B cell (primary cell): ENCODE measurements around the gene MRPL14. TPM values are rescaled to one million over a fixed set of nuclear protein-coding genes. Genes with fewer than 3 reads are reported as not detected.

Experiments used
- ATAC-seq: fragments of 200-7000 bp; cut with Tn5 transposase; one replicate; pipeline ENCODE4 v1.10.0; 2021; ENCODE audit warnings: low read depth, mild to moderate bottlenecking, moderate number of reproducible peaks, moderate library complexity
- CTCF ChIA-PET: fragments of 350-600 bp; sonication (Branson Sonifier 250); formaldehyde crosslinking; loops from one replicate; lab custom pipeline; 2021; ENCODE audit warnings: antibody characterized with exemption, inconsistent platforms; lab: Charles Lee
- POLR2A ChIA-PET: fragments of 350-600 bp; sonication (Branson Sonifier 250); formaldehyde crosslinking; loops from one replicate; lab custom pipeline; 2021; ENCODE audit warnings: antibody characterized with exemption; lab: Charles Lee
- DNase-seq: peaks from one replicate; pipeline ENCODE4 v3.0.0; 2013
- H2AFZ ChIP-seq: 2 replicates; pipeline ENCODE4 v1.6.1; 2012; ENCODE audit warnings: mild to moderate bottlenecking, low read depth, low read length; ENCODE audit not compliant: insufficient read depth, poor library complexity, severe bottlenecking
- H3K27ac ChIP-seq, 2 donors: 1 replicate in 1 of 2; 2 replicates in 1 of 2; pipeline ENCODE4 v1.5.1; 2012 to 2013; ENCODE audit warnings: low read length in 2 of 2, mild to moderate bottlenecking in 2 of 2, moderate library complexity in 1 of 2
- H3K27me3 ChIP-seq, 4 experiments: fragments of 200-600 bp in 1 of 4; sonication (generic) in 1 of 4; replicated peaks in 1 of 4; 1 replicate in 2 of 4; 2 replicates in 2 of 4; pipeline versions ENCODE4 v1.6.1 to v1.7.0; 2013 to 2016; ENCODE audit warnings: low read length in 3 of 4, mild to moderate bottlenecking in 2 of 4, mixed read lengths in 1 of 4, moderate library complexity in 1 of 4; ENCODE audit not compliant: insufficient read depth in 4 of 4, control insufficient read depth in 3 of 4; ENCODE audit errors: control extremely low read depth in 1 of 4
- H3K36me3 ChIP-seq, 2 experiments: replicated peaks in 1 of 2; 1 replicate in 1 of 2; 2 replicates in 1 of 2; pipeline versions ENCODE4 v1.6.1 to v1.7.1; 2013; ENCODE audit warnings: low read length in 1 of 2; ENCODE audit not compliant: insufficient read depth in 2 of 2, control insufficient read depth in 1 of 2; ENCODE audit errors: control extremely low read depth in 1 of 2, extremely low read depth in 1 of 2
- H3K4me1 ChIP-seq, 2 donors: fragments of 200-600 bp in 1 of 2; sonication (generic) in 1 of 2; 1 replicate in 1 of 2; 2 replicates in 1 of 2; pipeline versions ENCODE4 v1.5.1 to v1.6.1; 2013 to 2017; ENCODE audit warnings: low read length in 2 of 2; ENCODE audit not compliant: control insufficient read depth in 2 of 2, insufficient read depth in 2 of 2
- H3K4me2 ChIP-seq: replicated peaks from 2 replicates; pipeline ENCODE3; 2012; ENCODE audit warnings: mild to moderate bottlenecking, low read depth, low read length; ENCODE audit not compliant: poor library complexity, severe bottlenecking
- H3K4me3 ChIP-seq, 5 experiments: fragments of 200-600 bp in 1 of 5; sonication (generic) in 1 of 5; 1 replicate in 3 of 5; 2 replicates in 2 of 5; pipeline versions ENCODE4 v1.5.1 to v1.7.0; 2011 to 2016; ENCODE audit warnings: low read length in 4 of 5, mild to moderate bottlenecking in 4 of 5, low read depth in 2 of 5, control low read depth in 1 of 5, moderate library complexity in 1 of 5; ENCODE audit not compliant: insufficient read depth in 1 of 5; ENCODE audit errors: control extremely low read depth in 1 of 5, extremely low read depth in 1 of 5
- H3K79me2 ChIP-seq: fragments of 200-600 bp; sonication (generic); one replicate; pipeline ENCODE4 v1.6.0; 2016; ENCODE audit warnings: low read length; ENCODE audit not compliant: control insufficient read depth, insufficient read depth
- H3K9ac ChIP-seq: fragments of 200-600 bp; sonication (generic); 2 replicates; pipeline ENCODE4 v1.6.1; 2017; ENCODE audit warnings: mild to moderate bottlenecking, low read length, moderate library complexity
- H3K9me3 ChIP-seq, 3 donors: one replicate each; pipeline versions ENCODE4 v1.6.1 to v1.7.1; 2013; ENCODE audit warnings: low read length in 2 of 3; ENCODE audit not compliant: control insufficient read depth in 2 of 3, insufficient read depth in 1 of 3; ENCODE audit errors: control extremely low read depth in 1 of 3
- H4K20me1 ChIP-seq: 2 replicates; pipeline ENCODE4 v1.6.0; 2012; ENCODE audit warnings: mild to moderate bottlenecking, low read length; ENCODE audit not compliant: insufficient read depth, control insufficient read depth, poor library complexity, severe bottlenecking
- H3K27ac Mint-ChIP-seq: one replicate; pipeline ENCODE4 v1.8.0; 2021; ENCODE audit warnings: mixed read lengths
- H3K27me3 Mint-ChIP-seq: one replicate; pipeline ENCODE4 v1.8.0; 2021; ENCODE audit warnings: mixed read lengths
- H3K4me1 Mint-ChIP-seq: one replicate; pipeline ENCODE4 v1.8.0; 2021; ENCODE audit warnings: mixed read lengths
- H3K4me3 Mint-ChIP-seq: one replicate; pipeline ENCODE4 v1.8.0; 2021; ENCODE audit warnings: mixed read lengths
- H3K9me3 Mint-ChIP-seq: one replicate; pipeline ENCODE4 v1.8.0; 2022; ENCODE audit warnings: mixed read lengths; ENCODE audit not compliant: insufficient read depth
- EZH2 ChIP-seq: IDR thresholded peaks from 2 replicates; pipeline ENCODE4 v1.6.1; 2012; ENCODE audit warnings: borderline replicate concordance, low read depth, mild to moderate bottlenecking, moderate library complexity, low read length; ENCODE audit not compliant: insufficient read depth, poor library complexity, severe bottlenecking
- WGBS: methylation state at CpG from one replicate; pipeline ENCODE4 v1.1.5; 2013; ENCODE audit warnings: missing lambda C conversion rate; ENCODE audit not compliant: insufficient coverage; 5-methylcytosine and 5-hydroxymethylcytosine counted together
- intact Hi-C: fragments of 100-400 bp; cut with micrococcal nuclease; formaldehyde crosslinking; loops from one replicate; pipeline ENCODE4 v1.10.0; 2022
- polyA plus RNA-seq: library from polyadenylated mRNA; depleted of rRNA; stranded (reverse); fragments of >200 nt; gene quantifications from 2 replicates; pipeline ENCODE4 v1.2.3, GENCODE V29; 2012
- total RNA-seq, 2 donors: library from RNA; stranded (reverse); fragments of 120-200 nt in 1 of 2; gene quantifications; 1 replicate in 1 of 2; 2 replicates in 1 of 2; pipeline versions ENCODE4 v1.2.3 to v1.2.4, GENCODE V29; 2013 to 2022
- TF ChIP-seq, protein P1 (sequence below): fragments of 200-600 bp; IDR thresholded peaks from one replicate; pipeline ENCODE4 v1.8.0; 2022; ENCODE audit warnings: antibody characterized with exemption, mild to moderate bottlenecking

The MRPL14 gene
- total and polyA plus RNA-seq, 2 donors (not counting 1 experiment from before 2014, with no cell fraction given): 16.7 to 23.5 TPM

DNA sequence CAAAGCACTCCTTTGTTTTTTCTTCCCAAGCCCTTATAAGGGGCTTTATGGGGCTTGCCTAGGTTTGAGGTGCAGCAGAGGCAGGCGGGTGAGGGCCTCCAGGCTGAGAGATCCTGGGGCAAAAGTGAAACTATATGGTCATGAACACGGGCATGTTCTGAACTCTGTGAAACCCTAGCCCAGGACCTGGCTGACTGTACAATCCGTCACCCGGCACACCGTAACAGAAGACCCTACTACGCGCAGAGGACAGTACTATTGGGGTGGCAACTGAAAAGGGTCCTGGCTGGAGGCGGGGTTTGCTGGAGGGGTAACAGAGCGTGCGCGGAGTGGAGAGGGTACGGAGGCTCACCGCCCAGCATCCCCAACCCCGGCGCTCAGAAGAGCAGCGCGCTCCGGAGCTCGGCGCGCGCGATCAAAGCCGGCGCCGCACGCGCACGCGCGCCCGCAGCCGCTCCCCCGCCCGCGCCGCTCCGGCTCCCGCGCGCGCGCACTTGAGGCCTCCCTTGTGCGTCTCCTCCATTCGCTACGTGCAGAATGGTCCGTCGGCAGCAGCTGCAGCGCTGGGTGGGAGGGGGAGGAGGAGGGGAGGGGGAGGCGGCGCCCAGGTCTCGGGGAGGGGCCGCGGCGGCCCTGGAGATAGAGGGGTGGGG, 54.2 kb downstream of the MRPL14 start:
- Histone ChIP-seq H3K4me1 (peaks cover 19 to 24% of the 10 kb centered on the region in 2 donors), H3K9me3 (peaks cover 0 to 3% (median 0%) of the 10 kb centered on the region in 3 donors), H3K4me2 (peak overlapping the region; percentile 81), H3K27me3 (peaks cover 0 to 47% (median 14%) of the 10 kb centered on the region in 4 experiments), H2AFZ (peak overlapping the region; percentile 80), H3K27ac (no peak overlapping the region), H3K9ac (peak overlapping the region; percentile 61), H3K36me3 (no peaks in the 10 kb centered on the region), H4K20me1 (no peaks in the 10 kb centered on the region), H3K79me2 (no peaks in the 10 kb centered on the region), H3K4me3 (peak overlapping the region; percentile 57 to 71 (median 61))
- ATAC-seq: peak; percentile 67
- TF ChIP-seq, protein P1, sequence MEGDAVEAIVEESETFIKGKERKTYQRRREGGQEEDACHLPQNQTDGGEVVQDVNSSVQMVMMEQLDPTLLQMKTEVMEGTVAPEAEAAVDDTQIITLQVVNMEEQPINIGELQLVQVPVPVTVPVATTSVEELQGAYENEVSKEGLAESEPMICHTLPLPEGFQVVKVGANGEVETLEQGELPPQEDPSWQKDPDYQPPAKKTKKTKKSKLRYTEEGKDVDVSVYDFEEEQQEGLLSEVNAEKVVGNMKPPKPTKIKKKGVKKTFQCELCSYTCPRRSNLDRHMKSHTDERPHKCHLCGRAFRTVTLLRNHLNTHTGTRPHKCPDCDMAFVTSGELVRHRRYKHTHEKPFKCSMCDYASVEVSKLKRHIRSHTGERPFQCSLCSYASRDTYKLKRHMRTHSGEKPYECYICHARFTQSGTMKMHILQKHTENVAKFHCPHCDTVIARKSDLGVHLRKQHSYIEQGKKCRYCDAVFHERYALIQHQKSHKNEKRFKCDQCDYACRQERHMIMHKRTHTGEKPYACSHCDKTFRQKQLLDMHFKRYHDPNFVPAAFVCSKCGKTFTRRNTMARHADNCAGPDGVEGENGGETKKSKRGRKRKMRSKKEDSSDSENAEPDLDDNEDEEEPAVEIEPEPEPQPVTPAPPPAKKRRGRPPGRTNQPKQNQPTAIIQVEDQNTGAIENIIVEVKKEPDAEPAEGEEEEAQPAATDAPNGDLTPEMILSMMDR: no peak
- TF ChIP-seq EZH2: no peak
- CTCF ChIA-PET: interaction anchor here (2.0 to 9.1 kb wide), 4 partner anchors 23 to 406 kb away, joined by 5 to 128 read pairs (median 62); partner anchors contain the start of gene VEGFA
- intact Hi-C loops: loop anchor here (5.0 kb wide), 1 partner anchor 71 kb away; no protein-coding TSS in a partner anchor
- Mint-ChIP-seq H3K4me3 (peak overlapping the region; percentile 95), H3K4me1 (peaks cover 17% of the 10 kb centered on the region), H3K27me3 (peaks cover 49% of the 10 kb centered on the region), H3K9me3 (no peaks in the 10 kb centered on the region), H3K27ac (peak overlapping the region; percentile 32)
- POLR2A ChIA-PET: no interaction called here
- under 1% methylated on average over 37 of the region's 55 CpGs for WGBS
- DNase-seq: peak; percentile 81

DNA sequence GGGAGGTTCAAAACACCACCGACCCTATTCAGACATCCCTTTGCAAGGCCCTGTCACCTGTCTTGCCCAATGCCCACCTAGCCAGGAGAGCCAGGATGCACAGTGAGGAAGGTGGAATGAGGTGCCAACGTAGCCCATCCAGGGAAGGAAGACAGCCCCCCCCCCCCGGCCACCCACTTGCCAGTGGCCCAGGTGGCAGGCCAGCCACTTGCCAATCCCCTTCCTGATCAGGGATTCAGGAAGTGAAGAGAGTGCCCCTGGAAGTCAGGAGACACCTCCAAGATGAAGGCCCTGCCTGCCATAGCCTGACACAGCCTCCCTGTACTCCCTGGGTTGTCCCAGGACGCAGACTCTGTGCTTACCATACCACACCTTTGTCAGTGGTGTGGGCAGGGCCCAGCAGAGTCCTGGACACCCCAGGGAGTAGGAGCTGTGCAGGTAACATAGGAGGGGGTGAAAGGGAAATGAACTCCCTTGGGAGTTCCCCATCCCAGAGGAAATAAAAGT, 54.7 kb downstream of the MRPL14 start:
- H3K27ac ChIP-seq: no peak overlapping the region
- peak overlapping the region; percentile 81 for H3K4me2 ChIP-seq
- ChIA-PET POLR2A (no interaction called here), CTCF (interaction anchor here (0.7 to 9.1 kb wide), 4 partner anchors 24 to 351 kb away, joined by 3 to 128 read pairs (median 54); partner anchors contain the start of gene VEGFA)
- peaks cover 19 to 24% of the 10 kb centered on the region in 2 donors for H3K4me1 ChIP-seq
- ATAC-seq (no peak), DNase-seq (no peak)
- WGBS: no CpG with 5 or more reads among the region's 4 CpGs
- peak overlapping the region; percentile 80 for H2AFZ ChIP-seq
- Mint-ChIP-seq H3K9me3 (no peaks in the 10 kb centered on the region), H3K27ac (no peak overlapping the region), H3K4me1 (peaks cover 17% of the 10 kb centered on the region), H3K27me3 (peaks cover 43% of the 10 kb centered on the region), H3K4me3 (peak overlapping the region; percentile 95)
- peak overlapping the region; percentile 61 for H3K9ac ChIP-seq
- peaks cover 0 to 46% (median 14%) of the 10 kb centered on the region in 4 experiments for H3K27me3 ChIP-seq
- peaks cover 0 to 3% (median 0%) of the 10 kb centered on the region in 3 donors for H3K9me3 ChIP-seq
- no peaks in the 10 kb centered on the region for H3K79me2 ChIP-seq
- intact Hi-C loops: loop anchor here (5.0 kb wide), 1 partner anchor 70 kb away; no protein-coding TSS in a partner anchor
- TF ChIP-seq, protein P1: no peak
- no peak for TF ChIP-seq EZH2
- H3K36me3 ChIP-seq: no peaks in the 10 kb centered on the region
- no peaks in the 10 kb centered on the region for H4K20me1 ChIP-seq
- peak overlapping the region; percentile 57 to 71 (median 61) for H3K4me3 ChIP-seq
